HT1080 (cell line): ENCODE results near the gene CRYBB3. TPM values are rescaled to one million over a fixed set of nuclear protein-coding genes. Genes with fewer than 3 reads are reported as not detected.
"Not testable (repeated sequence)": the region's sequence is repeated elsewhere in the genome, so short reads cannot be mapped to it uniquely, and the experiment has no call there.

Source experiments
- DNase-seq: peaks from one replicate; pipeline ENCODE4 v3.0.0-alpha.2; 2015; ENCODE audit warnings: low read depth
- total RNA-seq: library from RNA; depleted of rRNA; stranded (reverse); fragments of >200 nt; shearing (Covaris generic); gene quantifications from 2 replicates; pipeline ENCODE4 v1.2.3, GENCODE V29; 2014

Gene CRYBB3
- total RNA-seq, 1 experiment from 2014 or later: not detected

GRCh38 chr22:25204547-25204946, 4.9 kb downstream of the CRYBB3 start:
- not testable (repeated sequence) for DNase-seq

DNA sequence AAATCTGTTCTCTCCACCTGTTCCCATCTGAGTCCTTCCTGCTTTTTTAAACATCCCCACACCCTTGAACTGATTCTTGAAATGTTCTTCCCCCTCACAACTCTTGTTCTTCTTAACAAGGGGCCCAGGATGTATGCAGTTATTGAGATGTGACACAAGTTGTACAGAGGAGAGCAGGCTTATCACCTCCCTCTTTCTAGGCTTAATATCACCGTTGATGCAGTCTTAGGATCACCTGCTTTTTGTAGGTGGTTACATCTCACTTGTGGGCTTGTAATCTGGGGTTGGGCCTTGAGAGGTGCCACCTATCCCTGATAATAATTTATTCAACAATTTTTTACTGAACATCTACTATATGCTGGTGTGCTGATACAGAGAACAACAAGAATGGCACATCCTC, 6.2 kb downstream of the CRYBB3 start:
- DNase-seq: no peak

- no peak for DNase-seq
Observed at GRCh38 chr22:25206998-25207397, 7.3 kb downstream of the CRYBB3 start.

GRCh38 chr22:25207553-25208157, 8.0 kb downstream of the CRYBB3 start:
- DNase-seq: no peak

DNA sequence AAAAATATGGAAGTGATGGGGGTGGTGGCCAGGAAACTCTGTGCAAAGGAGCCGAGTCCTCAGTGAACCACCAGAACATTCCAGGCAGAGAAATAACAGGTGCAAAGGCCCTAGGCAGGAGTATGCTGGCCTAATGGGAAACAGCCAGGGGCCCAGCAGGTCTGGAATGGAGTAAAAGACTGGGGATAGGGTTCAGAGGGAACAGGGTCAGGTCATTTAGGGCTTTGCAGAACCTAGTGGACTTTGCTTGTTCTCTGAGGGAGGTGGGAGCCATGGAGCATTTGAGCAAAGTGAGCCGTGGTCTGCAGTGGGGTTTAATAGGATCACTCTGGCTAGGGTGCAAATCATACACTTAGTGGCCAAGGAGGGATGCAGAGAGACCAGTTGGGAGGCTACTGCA, 8.7 kb downstream of the CRYBB3 start:
- DNase-seq: no peak

- DNase-seq: no peak
Observed at GRCh38 chr22:25208743-25209505, 9.3 kb downstream of the CRYBB3 start.

DNA sequence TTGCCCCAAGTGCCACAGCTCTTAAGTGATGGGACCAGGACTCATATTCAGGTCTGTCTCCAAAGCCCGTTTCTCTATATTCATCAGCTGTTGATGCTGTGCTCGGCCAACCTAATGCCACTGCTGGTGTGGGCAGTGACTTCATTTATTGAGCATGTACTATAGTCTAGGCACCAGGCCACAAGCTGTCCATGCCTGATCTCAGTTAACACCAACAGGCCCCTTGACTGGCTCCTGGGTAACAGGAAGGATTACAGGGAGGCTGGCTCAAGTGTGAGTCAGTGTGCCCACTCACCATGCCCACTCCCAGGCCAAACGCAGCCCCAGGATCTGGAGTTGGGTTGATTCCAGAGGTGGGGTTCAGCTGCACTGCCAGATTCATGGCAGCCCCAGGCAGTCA, 11.1 kb downstream of the CRYBB3 start:
- peak; percentile 52 for DNase-seq

DNA sequence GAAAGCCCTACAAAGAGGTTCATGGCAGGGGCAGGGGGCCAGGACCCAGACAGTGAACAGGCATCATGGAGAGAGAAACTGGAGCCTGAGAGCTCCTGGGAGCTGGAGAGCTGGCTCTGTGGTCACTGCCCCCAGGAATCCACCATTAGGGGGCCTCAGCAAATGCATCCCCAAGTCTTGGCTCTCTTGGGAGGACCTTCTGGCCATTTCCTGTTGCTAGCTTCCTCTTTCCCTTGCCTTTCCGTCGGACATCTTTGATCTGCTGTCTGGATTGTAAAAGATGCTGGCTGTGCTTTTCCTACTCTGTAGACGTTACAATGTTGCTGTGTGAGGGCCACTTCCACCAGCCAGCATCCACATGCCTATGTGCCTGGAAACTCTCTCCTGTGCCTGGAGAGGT, 12.7 kb downstream of the CRYBB3 start:
- DNase-seq: no peak

DNA sequence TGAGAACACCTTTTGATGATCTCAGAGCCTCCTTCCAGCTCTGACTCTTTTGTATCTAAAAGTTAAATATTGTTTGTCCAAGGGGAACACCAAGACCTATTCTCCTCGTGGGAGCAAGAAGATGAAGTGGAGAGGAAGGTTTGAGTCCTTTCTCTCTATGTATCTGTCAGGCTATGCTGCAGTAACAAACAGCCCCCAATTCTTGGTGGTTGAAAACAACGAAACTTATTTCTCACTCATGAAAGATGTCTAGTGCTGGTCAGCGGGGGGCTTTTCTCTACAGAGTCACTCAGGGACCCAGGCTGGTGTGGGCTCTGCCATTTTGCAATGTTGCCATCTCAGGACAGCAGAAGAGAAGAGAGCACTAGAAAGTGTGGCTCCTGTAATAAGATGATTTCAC, 13.6 kb downstream of the CRYBB3 start:
- DNase-seq: no peak

GRCh38 chr22:25216230-25216629, 16.6 kb downstream of the CRYBB3 start:
- no peak for DNase-seq

GRCh38 chr22:25219211-25219689, 19.6 kb downstream of the CRYBB3 start, which contains the start of gene CRYBB2:
Gene CRYBB2 (plus strand): TSS chr22:25219639. CDS start chr22:25221430, 1,791 bp downstream.
- no peak for DNase-seq

DNA sequence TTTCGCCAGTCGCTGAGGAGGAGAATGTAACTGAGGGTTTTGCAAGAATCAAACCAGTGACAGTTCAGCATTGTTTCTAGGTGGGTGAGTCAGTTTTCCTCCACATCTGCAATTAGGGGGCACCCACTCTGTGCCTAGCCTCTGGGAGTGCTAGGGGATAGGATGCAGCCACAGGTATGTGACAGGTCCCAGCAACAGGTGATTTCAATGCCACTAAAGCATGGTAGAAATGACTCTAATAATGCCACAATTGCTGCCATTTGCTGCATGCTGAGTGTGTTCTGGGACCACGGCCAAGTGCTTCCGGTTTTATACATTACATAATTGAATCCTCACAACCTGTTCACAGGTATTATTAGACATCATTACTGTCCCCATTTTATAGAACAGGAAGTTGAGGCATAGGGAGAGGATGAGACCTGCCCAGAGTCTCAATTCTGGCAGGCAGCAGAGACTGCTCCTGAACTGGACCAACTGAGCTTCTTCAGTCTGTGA, 20.3 kb downstream of the CRYBB3 start:
- DNase-seq: no peak

DNA sequence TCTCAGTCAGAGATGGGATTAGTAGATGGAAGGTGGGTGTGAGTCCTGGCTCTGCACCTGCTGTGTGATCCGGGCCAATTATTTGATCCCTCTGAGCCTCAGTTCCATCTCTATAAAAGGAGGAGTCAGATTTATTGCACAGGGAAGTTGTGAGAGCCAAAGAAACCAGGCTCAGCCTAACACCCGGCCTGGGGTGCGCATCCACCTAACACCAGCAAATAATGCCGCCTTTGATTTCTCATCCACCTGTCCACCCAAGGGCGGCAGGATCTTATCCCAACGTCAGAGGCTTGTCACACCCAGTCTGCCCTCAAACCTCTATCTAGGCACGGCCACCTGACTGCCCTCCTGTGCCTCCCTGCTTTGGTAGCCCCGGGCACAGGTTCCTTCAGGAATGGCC, 22.1 kb downstream of the CRYBB3 start:
- DNase-seq: no peak

DNA sequence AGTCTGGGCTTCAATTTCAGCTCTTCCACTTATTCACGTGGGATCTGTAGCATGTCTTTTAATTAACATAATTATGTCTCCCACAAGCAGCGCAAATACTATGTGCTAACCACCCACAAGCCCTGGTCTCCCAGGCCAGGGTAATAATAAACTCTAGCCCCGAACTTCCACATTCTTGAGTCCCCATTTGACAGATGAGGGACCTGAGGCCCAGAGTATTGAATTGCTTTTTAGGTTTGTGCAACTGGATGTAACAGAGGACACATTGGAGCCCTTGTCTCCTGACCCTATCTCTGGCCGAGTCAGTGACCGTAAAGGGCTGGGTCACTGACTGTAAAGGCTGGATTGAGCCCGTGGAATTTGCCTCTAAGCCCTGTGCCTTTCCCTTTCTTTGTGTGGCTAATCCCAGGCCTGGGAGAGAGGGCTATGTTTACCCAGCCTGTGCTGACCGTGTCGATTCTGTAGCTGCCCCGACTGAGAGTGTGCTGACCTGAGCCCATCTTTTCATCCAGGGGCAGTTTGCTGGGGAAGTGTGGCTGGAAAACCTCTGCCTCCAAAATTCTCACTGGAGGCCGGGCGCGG, 23.7 kb downstream of the CRYBB3 start:
- DNase-seq: no peak

DNA sequence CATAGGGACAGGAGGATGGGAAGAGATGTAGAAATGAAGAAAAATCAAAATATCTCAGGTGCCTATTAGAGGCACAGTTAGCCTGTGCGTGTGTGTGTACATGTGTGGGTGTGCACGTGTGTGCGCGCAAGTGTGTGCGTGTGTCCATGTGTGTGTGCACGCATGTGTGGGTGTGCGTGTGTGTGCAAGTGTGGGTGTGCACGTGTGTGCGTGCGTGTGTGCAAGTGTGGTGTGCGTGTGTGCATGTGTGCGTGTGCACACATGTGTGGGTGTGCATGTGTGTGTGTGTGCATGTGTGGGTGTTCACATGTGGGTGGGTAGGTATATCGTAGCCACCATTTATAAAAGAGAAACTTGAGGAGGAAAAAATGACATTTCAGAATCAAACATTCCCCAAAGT, 29.2 kb downstream of the CRYBB3 start:
- no peak for DNase-seq

DNA sequence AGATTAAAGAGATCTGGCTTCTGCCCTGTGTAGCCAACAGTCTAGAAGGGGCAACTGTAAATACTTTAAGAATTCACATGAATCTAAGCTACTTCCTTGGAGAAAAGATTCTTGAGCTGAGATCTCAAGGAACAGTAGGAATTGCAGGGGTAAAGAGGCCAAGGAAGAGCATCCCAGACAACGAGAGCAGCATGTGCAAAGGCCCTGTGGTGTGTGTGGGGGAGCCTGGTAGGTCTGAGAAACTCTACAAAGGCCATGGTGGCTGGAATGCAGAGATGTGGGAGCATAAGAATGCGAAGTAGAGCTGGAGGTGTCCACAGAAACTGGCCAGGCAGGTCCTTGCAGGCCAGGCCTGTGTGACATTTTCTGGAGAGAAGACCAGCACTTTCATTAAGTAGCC, 31.1 kb downstream of the CRYBB3 start:
- not testable (repeated sequence) for DNase-seq

DNA sequence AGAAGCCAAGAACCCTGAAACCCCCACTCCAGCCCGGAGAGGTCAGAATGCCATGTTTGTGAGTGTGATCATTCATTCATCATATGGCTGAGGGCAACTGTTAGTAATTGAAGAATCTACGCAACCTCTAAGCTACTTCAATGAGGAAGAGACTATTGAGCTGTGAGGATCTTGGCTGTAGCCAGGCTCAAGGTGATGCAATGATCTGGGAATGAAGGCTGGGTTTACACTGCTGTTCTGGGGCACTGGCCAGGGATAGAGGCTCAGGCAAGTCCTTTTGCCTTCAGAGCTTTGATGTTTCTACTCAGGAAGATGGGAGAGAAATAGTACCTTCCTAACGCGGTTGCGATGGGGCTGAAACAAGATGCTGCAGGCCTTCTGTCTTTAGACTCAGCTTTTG, 32.6 kb downstream of the CRYBB3 start:
- DNase-seq: no peak

DNA sequence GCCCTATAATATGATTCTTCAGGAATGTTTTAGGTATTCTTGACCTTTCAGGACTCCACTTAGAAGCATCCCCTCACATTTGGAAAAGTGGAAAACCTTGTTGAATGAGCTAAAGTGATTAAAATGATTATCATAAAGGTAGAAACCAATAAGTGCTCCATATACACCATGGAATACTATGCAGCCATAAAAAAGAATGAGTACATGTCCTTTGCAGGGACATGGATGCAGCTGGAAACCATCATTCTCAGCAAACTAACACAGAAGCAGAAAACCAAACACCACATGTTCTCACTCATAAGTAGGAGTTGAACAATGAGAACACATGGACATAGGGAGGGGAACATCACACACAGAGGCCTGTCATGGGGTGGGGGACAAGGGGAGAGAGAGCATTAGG, 34.0 kb downstream of the CRYBB3 start:
- DNase-seq: not testable (repeated sequence)

- peak; percentile 61 for DNase-seq
Observed at GRCh38 chr22:25235547-25236290, 36.1 kb downstream of the CRYBB3 start.

- DNase-seq: no peak
Observed at GRCh38 chr22:25236417-25236816, 36.8 kb downstream of the CRYBB3 start.

DNA sequence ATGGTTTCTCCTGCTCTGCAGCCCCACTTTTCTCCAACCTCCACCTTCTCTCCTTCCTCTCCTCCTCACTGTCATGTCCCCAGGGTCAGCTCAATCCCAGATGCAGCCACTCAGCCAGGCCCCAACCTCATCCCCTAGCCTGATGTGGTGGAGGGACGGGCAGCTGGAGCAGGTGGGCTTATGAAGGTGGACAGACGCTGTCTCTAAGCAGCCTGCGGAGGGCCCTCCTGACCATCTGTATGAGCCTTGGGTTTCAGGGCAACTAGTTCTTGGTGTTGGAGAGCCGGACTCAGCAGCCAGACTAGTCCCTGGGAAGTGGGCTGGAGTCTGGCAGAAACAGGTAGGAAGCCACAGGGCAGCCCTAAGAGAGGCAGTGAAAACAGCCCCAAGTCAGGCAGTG, 37.8 kb downstream of the CRYBB3 start:
- no peak for DNase-seq

DNA sequence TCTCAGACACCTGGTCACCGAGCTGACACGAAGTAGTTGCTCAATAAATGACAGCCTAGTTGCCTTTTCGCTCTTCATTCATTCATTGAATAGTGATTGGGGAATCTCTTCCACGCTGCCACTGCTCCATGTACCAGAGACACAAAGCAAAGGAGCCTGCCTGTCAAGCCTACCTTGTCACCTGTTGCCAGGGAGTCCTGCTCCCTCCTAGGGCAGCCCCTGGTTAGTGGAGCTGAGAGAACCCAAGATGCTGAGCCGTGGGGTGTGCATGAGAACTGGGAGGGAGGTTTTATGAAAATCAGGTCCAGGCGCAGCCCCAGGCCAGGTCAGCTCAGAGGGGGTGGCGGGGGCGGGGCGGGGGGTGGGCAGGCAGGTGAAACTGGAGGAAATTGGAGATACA, 38.4 kb downstream of the CRYBB3 start:
- DNase-seq: not testable (repeated sequence)
